HepG2 (cell line): ENCODE measurements around the gene UBL4B. TPM values are rescaled to one million over a fixed set of nuclear protein-coding genes. Genes with fewer than 3 reads are reported as not detected.

Source experiments
- ARID2 ChIP-seq: sonication (generic); formaldehyde crosslinking; IDR thresholded peaks from 2 replicates; pipeline ENCODE4 v1.8.1; 2022; ENCODE audit warnings: mild to moderate bottlenecking, missing genetic modification reagents, borderline replicate concordance
- CCAR2 ChIP-seq: fragments of 200-400 bp; formaldehyde crosslinking; optimal IDR thresholded peaks from 2 replicates; pipeline ENCODE3; 2018; ENCODE audit warnings: low read depth, mild to moderate bottlenecking, low read length, moderate library complexity
- FOXO4 ChIP-seq: sonication (generic); formaldehyde crosslinking; conservative IDR thresholded peaks from 2 replicates; pipeline ENCODE4 v1.8.1; 2023; ENCODE audit warnings: missing genetic modification reagents
- HOXA5 ChIP-seq: sonication (generic); formaldehyde crosslinking; IDR thresholded peaks from 2 replicates; pipeline ENCODE4 v1.4.0; 2020; ENCODE audit warnings: missing genetic modification reagents
- KLF11 ChIP-seq: IDR thresholded peaks from 2 replicates; pipeline ENCODE4 v1.6.1; 2016; ENCODE audit warnings: missing compliant biosample characterization
- MTA3 ChIP-seq: sonication (generic); formaldehyde crosslinking; IDR thresholded peaks from 2 replicates; pipeline ENCODE4 v1.4.0; 2020; ENCODE audit warnings: missing genetic modification reagents
- RBM22 ChIP-seq: fragments of 200-400 bp; formaldehyde crosslinking; optimal IDR thresholded peaks from 2 replicates; pipeline ENCODE3; 2017; ENCODE audit warnings: mild to moderate bottlenecking, low read length, moderate library complexity
- SP140L ChIP-seq: sonication (generic); formaldehyde crosslinking; IDR thresholded peaks from 2 replicates; pipeline ENCODE4 v1.4.0; 2020; ENCODE audit warnings: missing genetic modification reagents, borderline replicate concordance
- ZBTB20 ChIP-seq: sonication (generic); formaldehyde crosslinking; IDR thresholded peaks from 2 replicates; pipeline ENCODE4 v1.8.1; 2023; ENCODE audit warnings: missing genetic modification reagents, low read depth, mild to moderate bottlenecking, borderline replicate concordance
- ZNF180 ChIP-seq: sonication (generic); formaldehyde crosslinking; IDR thresholded peaks from 2 replicates; pipeline ENCODE4 v1.4.0; 2020; ENCODE audit warnings: low read depth, missing genetic modification reagents, borderline replicate concordance
- ZNF337 ChIP-seq: sonication (generic); formaldehyde crosslinking; IDR thresholded peaks from 2 replicates; pipeline ENCODE4 v1.5.1; 2020; ENCODE audit warnings: missing genetic modification reagents, low read depth, mild to moderate bottlenecking, borderline replicate concordance
- polyA plus RNA-seq, 8 experiments: library from polyadenylated mRNA; depleted of rRNA in 3 of 8; stranded (reverse) in 7 of 8; unstranded in 1 of 8; fragments of >200 nt; fragmentation: Illumina TruSeq in 4 of 8; extraction: Trizol in 4 of 8; gene quantifications; 2 replicates each; pipeline versions ENCODE4 v1.2.1 to v1.2.3, GENCODE V29; 2011 to 2016; ENCODE audit warnings: low read depth in 4 of 8, missing spikeins in 1 of 8, mixed read lengths in 1 of 8; ENCODE audit not compliant: insufficient read depth in 1 of 8
- total RNA-seq, 5 experiments: library from RNA; depleted of rRNA; stranded (reverse); fragments of >200 nt; fragmentation: Illumina TruSeq; extraction: Trizol; gene quantifications; 2 replicates each; pipeline ENCODE4 v1.2.3, GENCODE V29; 2016; ENCODE audit warnings: low read depth in 1 of 5
- TF ChIP-seq, protein P1 (sequence below): sonication (generic); formaldehyde crosslinking; IDR thresholded peaks from 2 replicates; pipeline ENCODE4 v1.8.1; 2023; ENCODE audit warnings: mild to moderate bottlenecking, moderate library complexity, missing genetic modification reagents
- TF ChIP-seq, protein P2 (sequence below): sonication (generic); formaldehyde crosslinking; IDR thresholded peaks from 2 replicates; pipeline ENCODE4 v1.8.0; 2022; ENCODE audit warnings: missing genetic modification reagents, mild to moderate bottlenecking, borderline replicate concordance
- TF ChIP-seq, protein P3 (sequence below): sonication (generic); formaldehyde crosslinking; IDR thresholded peaks from 2 replicates; pipeline ENCODE4 v1.4.0; 2020; ENCODE audit warnings: low read depth, missing genetic modification reagents
- TF ChIP-seq, protein P4 (sequence below): sonication (generic); formaldehyde crosslinking; IDR thresholded peaks from 2 replicates; pipeline ENCODE4 v1.8.0; 2022; ENCODE audit warnings: mild to moderate bottlenecking, missing genetic modification reagents, borderline replicate concordance
- TF ChIP-seq, protein P5 (sequence below): sonication (generic); formaldehyde crosslinking; IDR thresholded peaks from 2 replicates; pipeline ENCODE4 v1.5.0; 2020; ENCODE audit warnings: missing genetic modification reagents

Gene UBL4B
- total and polyA plus RNA-seq, 2 of the 13 experiments (the other 11 are each of a cell fraction or from before 2014, with no cell fraction given), result not detected

DNA sequence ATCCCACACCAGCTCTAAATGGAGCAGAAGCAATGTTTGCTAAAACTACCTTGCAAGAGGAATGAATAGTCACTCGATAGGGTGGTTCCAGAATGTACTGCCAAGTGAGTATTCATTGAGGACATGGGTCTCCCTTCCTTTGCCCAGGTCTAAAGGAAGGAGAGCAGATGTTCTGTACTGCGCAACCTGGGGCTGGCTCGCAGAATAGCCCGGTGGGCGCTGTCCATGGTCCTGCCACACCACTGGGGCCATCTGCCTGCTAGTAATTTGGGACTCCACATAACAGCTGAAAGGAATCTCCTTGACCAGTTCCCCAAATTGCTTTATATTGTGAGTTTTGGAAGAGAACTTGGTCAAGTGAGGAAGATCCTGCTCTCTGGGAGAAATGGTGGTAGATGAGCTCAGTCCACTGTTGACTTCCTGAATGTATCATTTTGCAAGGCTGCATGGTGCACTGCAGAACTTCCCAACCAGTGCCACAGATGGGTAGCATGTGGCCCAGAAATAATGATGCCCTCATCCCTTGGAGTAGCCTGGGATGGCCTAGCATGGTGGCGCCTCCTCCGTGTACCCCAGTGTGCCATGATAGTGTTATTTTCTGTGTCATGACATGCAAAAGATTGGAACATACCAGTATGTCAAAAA lies 43.8 kb downstream of the UBL4B start (continued):
- peak; percentile 79; the same call in 1 of the 2 replicates for TF ChIP-seq KLF11 (CRISPR knock-in tag)
- TF ChIP-seq SP140L (CRISPR knock-in tag), result no peak
- TF ChIP-seq, protein P1, sequence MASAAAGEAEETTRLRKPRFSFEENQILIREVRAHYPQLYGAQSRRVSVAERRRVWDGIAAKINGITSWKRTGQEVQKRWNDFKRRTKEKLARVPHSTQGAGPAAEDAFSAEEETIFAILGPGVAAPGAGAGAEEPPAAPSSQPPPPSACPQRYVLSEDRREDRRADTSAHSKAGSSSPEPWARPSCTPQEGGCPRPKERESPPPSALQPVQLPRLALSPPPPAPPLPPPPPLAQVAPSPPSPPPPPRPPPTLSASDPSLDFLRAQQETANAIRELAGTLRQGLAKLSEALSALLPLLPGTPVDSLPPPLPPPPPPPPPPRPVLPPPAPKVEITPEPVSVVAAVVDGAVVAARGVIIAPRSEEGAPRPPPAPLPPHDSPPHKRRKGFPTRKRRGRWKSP (CRISPR knock-in tag), result peak; percentile 48; the same call in 1 of the 2 replicates
- no peak for TF ChIP-seq FOXO4 (CRISPR knock-in tag)
- no peak for TF ChIP-seq ZNF180 (CRISPR knock-in tag)
- no peak for TF ChIP-seq RBM22
- no peak for TF ChIP-seq MTA3 (CRISPR knock-in tag)
- TF ChIP-seq, protein P2, sequence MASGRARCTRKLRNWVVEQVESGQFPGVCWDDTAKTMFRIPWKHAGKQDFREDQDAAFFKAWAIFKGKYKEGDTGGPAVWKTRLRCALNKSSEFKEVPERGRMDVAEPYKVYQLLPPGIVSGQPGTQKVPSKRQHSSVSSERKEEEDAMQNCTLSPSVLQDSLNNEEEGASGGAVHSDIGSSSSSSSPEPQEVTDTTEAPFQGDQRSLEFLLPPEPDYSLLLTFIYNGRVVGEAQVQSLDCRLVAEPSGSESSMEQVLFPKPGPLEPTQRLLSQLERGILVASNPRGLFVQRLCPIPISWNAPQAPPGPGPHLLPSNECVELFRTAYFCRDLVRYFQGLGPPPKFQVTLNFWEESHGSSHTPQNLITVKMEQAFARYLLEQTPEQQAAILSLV, result no peak
- TF ChIP-seq, protein P3, sequence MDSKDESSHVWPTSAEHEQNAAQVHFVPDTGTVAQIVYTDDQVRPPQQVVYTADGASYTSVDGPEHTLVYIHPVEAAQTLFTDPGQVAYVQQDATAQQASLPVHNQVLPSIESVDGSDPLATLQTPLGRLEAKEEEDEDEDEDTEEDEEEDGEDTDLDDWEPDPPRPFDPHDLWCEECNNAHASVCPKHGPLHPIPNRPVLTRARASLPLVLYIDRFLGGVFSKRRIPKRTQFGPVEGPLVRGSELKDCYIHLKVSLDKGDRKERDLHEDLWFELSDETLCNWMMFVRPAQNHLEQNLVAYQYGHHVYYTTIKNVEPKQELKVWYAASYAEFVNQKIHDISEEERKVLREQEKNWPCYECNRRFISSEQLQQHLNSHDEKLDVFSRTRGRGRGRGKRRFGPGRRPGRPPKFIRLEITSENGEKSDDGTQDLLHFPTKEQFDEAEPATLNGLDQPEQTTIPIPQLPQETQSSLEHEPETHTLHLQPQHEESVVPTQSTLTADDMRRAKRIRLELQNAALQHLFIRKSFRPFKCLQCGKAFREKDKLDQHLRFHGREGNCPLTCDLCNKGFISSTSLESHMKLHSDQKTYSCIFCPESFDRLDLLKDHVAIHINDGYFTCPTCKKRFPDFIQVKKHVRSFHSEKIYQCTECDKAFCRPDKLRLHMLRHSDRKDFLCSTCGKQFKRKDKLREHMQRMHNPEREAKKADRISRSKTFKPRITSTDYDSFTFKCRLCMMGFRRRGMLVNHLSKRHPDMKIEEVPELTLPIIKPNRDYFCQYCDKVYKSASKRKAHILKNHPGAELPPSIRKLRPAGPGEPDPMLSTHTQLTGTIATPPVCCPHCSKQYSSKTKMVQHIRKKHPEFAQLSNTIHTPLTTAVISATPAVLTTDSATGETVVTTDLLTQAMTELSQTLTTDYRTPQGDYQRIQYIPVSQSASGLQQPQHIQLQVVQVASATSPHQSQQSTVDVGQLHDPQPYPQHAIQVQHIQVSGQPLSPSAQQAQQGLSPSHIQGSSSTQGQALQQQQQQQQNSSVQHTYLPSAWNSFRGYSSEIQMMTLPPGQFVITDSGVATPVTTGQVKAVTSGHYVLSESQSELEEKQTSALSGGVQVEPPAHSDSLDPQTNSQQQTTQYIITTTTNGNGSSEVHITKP, result no peak
- TF ChIP-seq, protein P4, sequence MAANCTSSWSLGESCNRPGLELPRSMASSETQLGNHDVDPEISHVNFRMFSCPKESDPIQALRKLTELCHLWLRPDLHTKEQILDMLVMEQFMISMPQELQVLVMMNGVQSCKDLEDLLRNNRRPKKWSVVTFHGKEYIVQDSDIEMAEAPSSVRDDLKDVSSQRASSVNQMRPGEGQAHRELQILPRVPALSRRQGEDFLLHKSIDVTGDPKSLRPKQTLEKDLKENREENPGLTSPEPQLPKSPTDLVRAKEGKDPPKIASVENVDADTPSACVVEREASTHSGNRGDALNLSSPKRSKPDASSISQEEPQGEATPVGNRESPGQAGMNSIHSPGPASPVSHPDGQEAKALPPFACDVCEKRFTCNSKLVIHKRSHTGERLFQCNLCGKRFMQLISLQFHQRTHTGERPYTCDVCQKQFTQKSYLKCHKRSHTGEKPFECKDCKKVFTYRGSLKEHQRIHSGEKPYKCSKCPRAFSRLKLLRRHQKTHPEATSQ (CRISPR knock-in tag), result no peak
- no peak for TF ChIP-seq ARID2 (CRISPR knock-in tag)
- peak; percentile 73; the same call in 1 of the 2 replicates for TF ChIP-seq ZBTB20 (CRISPR knock-in tag)
- TF ChIP-seq CCAR2, result no peak
- TF ChIP-seq, protein P5, sequence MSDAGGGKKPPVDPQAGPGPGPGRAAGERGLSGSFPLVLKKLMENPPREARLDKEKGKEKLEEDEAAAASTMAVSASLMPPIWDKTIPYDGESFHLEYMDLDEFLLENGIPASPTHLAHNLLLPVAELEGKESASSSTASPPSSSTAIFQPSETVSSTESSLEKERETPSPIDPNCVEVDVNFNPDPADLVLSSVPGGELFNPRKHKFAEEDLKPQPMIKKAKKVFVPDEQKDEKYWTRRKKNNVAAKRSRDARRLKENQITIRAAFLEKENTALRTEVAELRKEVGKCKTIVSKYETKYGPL (CRISPR knock-in tag), result peak; percentile 71; the same call in 1 of the 2 replicates
- no peak for TF ChIP-seq ZNF337 (CRISPR knock-in tag)
- peak; percentile 79 for TF ChIP-seq HOXA5 (CRISPR knock-in tag)
